Esophagus squamous epithelium (tissue), 4 donors: ENCODE results near the gene LYRM7.

Experiments used
- POLR2A ChIP-seq, 4 donors: fragments of 450-650 bp; IDR thresholded peaks; one replicate each; pipeline ENCODE4 v1.6.1; 2017; ENCODE audit warnings: antibody characterized with exemption in 4 of 4, mild to moderate bottlenecking in 4 of 4, moderate library complexity in 3 of 4
- TF ChIP-seq, protein P1 (sequence below), 6 experiments: fragments of 450-650 bp in 4 of 6; fragments of 200-600 bp in 2 of 6; sonication (generic) in 2 of 6; IDR thresholded peaks; one replicate each; pipeline ENCODE4 v1.5.1; 2016 to 2019; ENCODE audit warnings: antibody characterized with exemption in 6 of 6, mild to moderate bottlenecking in 4 of 6, moderate library complexity in 4 of 6

DNA sequence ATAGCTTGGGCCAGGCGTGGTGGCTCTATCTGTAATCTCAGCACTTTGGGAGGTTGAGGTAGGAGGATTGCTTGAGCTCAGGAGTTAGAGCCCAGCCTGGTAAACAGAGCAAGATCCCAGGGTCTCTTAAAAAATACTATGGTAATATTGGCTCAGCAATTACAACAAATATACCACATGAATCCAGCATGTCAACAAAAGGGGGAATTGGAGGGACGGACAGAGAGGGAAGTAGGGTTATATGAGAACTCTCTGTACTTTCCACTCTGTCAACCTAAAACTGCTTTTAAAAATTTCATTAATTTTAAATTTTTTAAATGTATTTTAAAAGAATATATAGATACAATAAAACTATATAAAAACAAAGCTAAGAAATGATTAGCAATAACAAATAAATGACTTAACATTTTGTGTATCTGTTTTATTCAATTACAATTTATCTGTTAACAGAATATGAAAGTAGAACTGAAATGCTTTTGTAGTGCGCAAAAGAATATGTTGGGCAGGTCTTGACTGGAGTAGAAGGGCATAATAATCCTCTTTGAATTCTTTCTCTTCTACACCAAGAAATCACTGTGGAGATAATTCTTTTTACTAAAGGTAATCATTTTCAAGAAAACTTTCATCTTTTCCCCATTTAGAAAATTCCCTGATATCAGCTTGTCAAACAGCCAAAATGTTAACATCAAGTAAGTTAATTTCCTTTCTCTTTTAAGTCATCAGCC, 80.2 kb downstream of the LYRM7 start:
- TF ChIP-seq, protein P1, sequence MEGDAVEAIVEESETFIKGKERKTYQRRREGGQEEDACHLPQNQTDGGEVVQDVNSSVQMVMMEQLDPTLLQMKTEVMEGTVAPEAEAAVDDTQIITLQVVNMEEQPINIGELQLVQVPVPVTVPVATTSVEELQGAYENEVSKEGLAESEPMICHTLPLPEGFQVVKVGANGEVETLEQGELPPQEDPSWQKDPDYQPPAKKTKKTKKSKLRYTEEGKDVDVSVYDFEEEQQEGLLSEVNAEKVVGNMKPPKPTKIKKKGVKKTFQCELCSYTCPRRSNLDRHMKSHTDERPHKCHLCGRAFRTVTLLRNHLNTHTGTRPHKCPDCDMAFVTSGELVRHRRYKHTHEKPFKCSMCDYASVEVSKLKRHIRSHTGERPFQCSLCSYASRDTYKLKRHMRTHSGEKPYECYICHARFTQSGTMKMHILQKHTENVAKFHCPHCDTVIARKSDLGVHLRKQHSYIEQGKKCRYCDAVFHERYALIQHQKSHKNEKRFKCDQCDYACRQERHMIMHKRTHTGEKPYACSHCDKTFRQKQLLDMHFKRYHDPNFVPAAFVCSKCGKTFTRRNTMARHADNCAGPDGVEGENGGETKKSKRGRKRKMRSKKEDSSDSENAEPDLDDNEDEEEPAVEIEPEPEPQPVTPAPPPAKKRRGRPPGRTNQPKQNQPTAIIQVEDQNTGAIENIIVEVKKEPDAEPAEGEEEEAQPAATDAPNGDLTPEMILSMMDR (IDR thresholded peaks at IDR 0.05) = no peak
- TF ChIP-seq POLR2A (IDR thresholded peaks at IDR 0.05) = no peak
